Ovary (tissue), 9 donors: ENCODE data around the gene PARN. TPM values are rescaled to one million over a fixed set of nuclear protein-coding genes. Genes with fewer than 3 reads are reported as not detected.

Experiments used
- DNase-seq, 5 donors: peaks; one replicate each; pipeline ENCODE4 v3.0.0-alpha.2; 2019 to 2020
- H3K27ac ChIP-seq, 2 donors: fragments of 200-600 bp; one replicate each; pipeline versions ENCODE4 v1.5.1 to v1.8.0; 2019 to 2022
- H3K27me3 ChIP-seq: fragments of 200-600 bp; one replicate; pipeline ENCODE4 v1.8.0; 2022
- H3K36me3 ChIP-seq: fragments of 200-600 bp; sonication (generic); one replicate; pipeline ENCODE4 v1.5.1; 2019
- H3K4me1 ChIP-seq: one replicate; pipeline ENCODE4 v1.8.1; 2013; ENCODE audit warnings: mild to moderate bottlenecking, moderate library complexity; ENCODE audit not compliant: insufficient read depth
- H3K4me3 ChIP-seq: fragments of 200-600 bp; sonication (generic); one replicate; pipeline ENCODE4 v1.5.1; 2017
- H3K9me3 ChIP-seq, 2 donors: fragments of 200-600 bp in 1 of 2; sonication (generic) in 1 of 2; one replicate each; pipeline versions ENCODE4 v1.5.1 to v1.8.1; 2013 to 2019; ENCODE audit warnings: mild to moderate bottlenecking in 1 of 2, moderate library complexity in 1 of 2
- EP300 ChIP-seq: sonication (generic); formaldehyde crosslinking; IDR thresholded peaks from one replicate; pipeline ENCODE4 v1.6.1; 2017; ENCODE audit warnings: antibody characterized with exemption
- POLR2A ChIP-seq: fragments of 450-650 bp; IDR thresholded peaks from one replicate; pipeline ENCODE4 v1.6.1; 2017; ENCODE audit warnings: antibody characterized with exemption, mild to moderate bottlenecking, moderate library complexity
- WGBS, 3 donors: extraction: QIAGEN DNeasy Blood & Tissue Kit in 1 of 3; methylation state at CpG; one replicate each; pipeline versions ENCODE4 v1.1.5 to v1.1.7; 2013 to 2017; 5-methylcytosine and 5-hydroxymethylcytosine counted together
- intact Hi-C, 4 donors: fragments of 100-400 bp; cut with DNase I; formaldehyde crosslinking; loops; one replicate each; pipeline versions ENCODE4 v1.11.0 to v1.15.1; 2022 to 2023
- polyA plus RNA-seq, 2 donors: library from polyadenylated mRNA; stranded (reverse); fragments of 200-250 nt in 1 of 2; fragments of 350-450 nt in 1 of 2; fragmentation: Illumina TruSeq in 1 of 2; extraction: RNeasy Lipid Tissue Mini Kit (QIAGEN cat#74804) in 1 of 2; gene quantifications; one replicate each; pipeline ENCODE4 v1.2.3, GENCODE V29; 2013 to 2014
- total RNA-seq, 7 donors: library from RNA; depleted of rRNA in 2 of 7; stranded (reverse); fragments of >200 nt in 2 of 7; fragmentation: NEBNext Ultra II Directional in 3 of 7; extraction: Animal tissue kit (Norgen Biotek cat#: 25700) in 3 of 7; gene quantifications; one replicate each; pipeline versions ENCODE4 v1.1.0 to v1.2.4, GENCODE V29; 2016 to 2023
- TF ChIP-seq, protein P1 (sequence below), 3 donors: fragments of 450-650 bp in 2 of 3; fragments of 200-600 bp in 1 of 3; IDR thresholded peaks; one replicate each; pipeline versions ENCODE4 v1.5.1 to v1.8.0; 2016 to 2022; ENCODE audit warnings: antibody characterized with exemption in 3 of 3, mild to moderate bottlenecking in 1 of 3
- donor health status: DM: no; HTN: no; CAD: no; lungs with moderate emphysema.
- donor health status: DM: no; HTN: no; CAD: no.
- donor health status: Bipolar disorder and iron deficiency.
- donor health status: DM: yes; HTN: yes; CAD: no.
- donor health status: DM: no; HTN: no; CAD: no.
- donor health status: DM: yes; HTN: yes; CAD: no.

PARN gene
- total and polyA plus RNA-seq, 9 donors = 19.5 to 42.0 (median 29.0) TPM

DNA sequence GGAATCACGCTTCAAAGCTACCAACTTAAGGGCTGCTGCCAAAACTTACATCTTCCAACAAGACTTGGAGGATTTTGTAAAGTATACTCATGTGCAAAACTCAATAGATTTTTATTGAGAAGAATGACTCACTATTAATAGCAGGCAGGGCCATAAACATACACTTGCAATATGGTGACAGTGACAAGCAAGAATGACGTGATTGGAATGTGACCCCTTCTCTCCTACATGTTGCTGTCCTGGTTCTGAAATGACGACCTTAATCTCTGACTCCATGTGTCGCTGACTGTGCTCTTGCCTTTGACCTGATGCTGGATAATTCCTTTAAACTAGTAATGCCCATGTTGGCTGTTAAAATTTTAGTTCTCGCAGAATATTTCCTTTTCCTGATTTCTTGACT is 174.5 kb downstream of the PARN start:
- H3K27me3 ChIP-seq = no peaks in the 10 kb centered on the region
- no peaks in the 10 kb centered on the region for H3K9me3 ChIP-seq
- H3K27ac ChIP-seq = no peak overlapping the region
- DNase-seq = no peak
- no peak for TF ChIP-seq EP300
- TF ChIP-seq, protein P1, sequence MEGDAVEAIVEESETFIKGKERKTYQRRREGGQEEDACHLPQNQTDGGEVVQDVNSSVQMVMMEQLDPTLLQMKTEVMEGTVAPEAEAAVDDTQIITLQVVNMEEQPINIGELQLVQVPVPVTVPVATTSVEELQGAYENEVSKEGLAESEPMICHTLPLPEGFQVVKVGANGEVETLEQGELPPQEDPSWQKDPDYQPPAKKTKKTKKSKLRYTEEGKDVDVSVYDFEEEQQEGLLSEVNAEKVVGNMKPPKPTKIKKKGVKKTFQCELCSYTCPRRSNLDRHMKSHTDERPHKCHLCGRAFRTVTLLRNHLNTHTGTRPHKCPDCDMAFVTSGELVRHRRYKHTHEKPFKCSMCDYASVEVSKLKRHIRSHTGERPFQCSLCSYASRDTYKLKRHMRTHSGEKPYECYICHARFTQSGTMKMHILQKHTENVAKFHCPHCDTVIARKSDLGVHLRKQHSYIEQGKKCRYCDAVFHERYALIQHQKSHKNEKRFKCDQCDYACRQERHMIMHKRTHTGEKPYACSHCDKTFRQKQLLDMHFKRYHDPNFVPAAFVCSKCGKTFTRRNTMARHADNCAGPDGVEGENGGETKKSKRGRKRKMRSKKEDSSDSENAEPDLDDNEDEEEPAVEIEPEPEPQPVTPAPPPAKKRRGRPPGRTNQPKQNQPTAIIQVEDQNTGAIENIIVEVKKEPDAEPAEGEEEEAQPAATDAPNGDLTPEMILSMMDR (IDR thresholded peaks at IDR 0.05) = no peak
- no peaks in the 10 kb centered on the region for H3K36me3 ChIP-seq
- intact Hi-C loops = no loop called here
- H3K4me3 ChIP-seq = no peak overlapping the region
- no peaks in the 10 kb centered on the region for H3K4me1 ChIP-seq
- 85 to 88% (median 87%) methylated on average over 5 of the region's 5 CpGs for WGBS, 3 donors

DNA sequence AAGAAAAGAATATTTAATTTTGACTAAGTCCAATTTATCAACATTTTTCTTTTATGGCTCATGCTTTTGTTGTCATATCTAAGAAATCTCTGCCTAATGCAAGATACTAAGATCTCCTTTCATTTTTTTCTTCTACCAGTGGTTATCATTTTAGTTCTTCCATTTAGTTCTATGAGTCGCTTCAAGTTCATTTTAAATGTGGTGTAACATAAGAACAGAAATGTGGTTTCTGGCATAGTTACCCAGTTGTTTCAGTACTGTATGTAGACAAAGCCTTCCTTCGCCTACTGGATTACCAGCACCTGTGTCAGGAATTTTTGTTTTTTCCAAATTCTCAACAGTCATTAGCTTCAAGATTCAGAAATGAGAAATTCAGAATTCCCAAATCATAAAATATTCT is 175.7 kb downstream of the PARN start:
- Histone ChIP-seq H3K27me3 (no peaks in the 10 kb centered on the region), H3K4me3 (no peak overlapping the region), H3K9me3 (no peaks in the 10 kb centered on the region), H3K4me1 (no peaks in the 10 kb centered on the region), H3K27ac (no peak overlapping the region), H3K36me3 (no peaks in the 10 kb centered on the region)
- WGBS, 3 donors = 96 to 99% (median 99%) methylated on average over 2 of the region's 2 CpGs
- intact Hi-C loops = no loop called here
- TF ChIP-seq EP300 (no peak), POLR2A (no peak)
- TF ChIP-seq, protein P1 (IDR thresholded peaks at IDR 0.05) = no peak
- DNase-seq = no peak

DNA sequence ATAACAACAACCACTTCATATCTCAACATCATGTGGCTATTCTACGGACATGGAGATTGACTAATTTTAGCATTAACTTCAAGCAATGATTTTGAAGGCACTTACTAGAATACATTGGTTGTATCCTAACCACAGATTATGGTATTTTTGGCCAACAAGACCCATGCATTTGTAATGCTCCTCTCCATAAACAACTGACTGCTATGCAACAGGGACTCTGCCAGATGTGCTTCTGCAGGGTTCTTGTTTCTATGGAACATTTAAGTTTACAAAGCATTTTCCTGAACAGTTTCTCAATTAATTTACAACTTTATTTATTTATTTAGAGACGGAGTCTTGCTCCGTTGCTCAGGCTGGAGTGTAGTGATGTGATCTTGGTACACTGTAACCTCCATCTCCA is 178.0 kb downstream of the PARN start:
- 95 to 98% (median 97%) methylated on average over 3 of the region's 3 CpGs for WGBS, 3 donors

DNA sequence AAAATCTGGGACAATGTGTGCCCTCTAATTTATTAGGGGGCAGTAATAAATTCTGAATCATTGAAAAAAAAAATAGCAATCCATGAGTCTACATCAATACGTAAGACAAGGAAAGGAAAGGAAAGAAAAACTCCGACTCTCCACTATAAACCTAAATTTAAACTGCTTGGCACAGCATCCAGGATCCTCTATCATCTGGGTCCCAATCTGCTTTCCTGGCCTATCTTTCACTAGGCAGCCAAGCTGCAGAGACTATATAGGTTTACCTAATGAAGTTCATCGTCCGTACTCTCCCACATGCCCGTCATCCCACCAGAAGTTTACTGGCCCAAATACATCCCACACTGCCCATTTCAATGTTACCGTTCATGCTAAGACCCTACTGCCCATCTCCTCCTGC is 179.2 kb downstream of the PARN start:
- Histone ChIP-seq H3K4me1 (no peaks in the 10 kb centered on the region), H3K4me3 (no peak overlapping the region), H3K9me3 (no peaks in the 10 kb centered on the region), H3K27ac (no peak overlapping the region), H3K36me3 (no peaks in the 10 kb centered on the region), H3K27me3 (no peaks in the 10 kb centered on the region)
- intact Hi-C loops = no loop called here
- 82 to 86% (median 84%) methylated on average over 6 of the region's 6 CpGs for WGBS, 3 donors
- DNase-seq = no peak
- TF ChIP-seq, protein P1 (IDR thresholded peaks at IDR 0.05) = no peak
- TF ChIP-seq POLR2A (no peak), EP300 (no peak)

More for the DNA sequence above, 178.0 kb downstream of the PARN start:
- no peak overlapping the region for H3K27ac ChIP-seq
- no peaks in the 10 kb centered on the region for H3K9me3 ChIP-seq
- no peak for TF ChIP-seq POLR2A
- TF ChIP-seq EP300 = no peak
- TF ChIP-seq, protein P1 (IDR thresholded peaks at IDR 0.05) = no peak
- no peaks in the 10 kb centered on the region for H3K36me3 ChIP-seq
- no peaks in the 10 kb centered on the region for H3K4me1 ChIP-seq
- intact Hi-C loops = no loop called here
- DNase-seq = no peak
- no peaks in the 10 kb centered on the region for H3K27me3 ChIP-seq
- H3K4me3 ChIP-seq = no peak overlapping the region
